Naive B cell (primary cell): ENCODE measurements around the gene HSF4. TPM values are rescaled to one million over a fixed set of nuclear protein-coding genes. Genes with fewer than 3 reads are reported as not detected.
A peak's percentile ranks its signal among the peaks of the same experiment; 100 is the strongest.

ENCODE experiments used
- ATAC-seq, 2 donors: fragments of 150-1000 bp; cut with Tn5 transposase; 2 replicates each; pipeline ENCODE4 v1.10.0; 2021; ENCODE audit warnings: low read depth in 2 of 2, mild to moderate bottlenecking in 2 of 2, moderate library complexity in 2 of 2
- DNase-seq: peaks from one replicate; pipeline ENCODE4 v3.0.0; 2022
- H3K27ac Mint-ChIP-seq, 6 donors: one replicate each; pipeline ENCODE4 v1.8.0; 2020 to 2022; ENCODE audit warnings: mild to moderate bottlenecking in 6 of 6, mixed read lengths in 6 of 6, moderate library complexity in 5 of 6, inconsistent platforms in 2 of 6
- H3K27me3 Mint-ChIP-seq, 3 donors: one replicate each; pipeline ENCODE4 v1.8.0; 2021 to 2022; ENCODE audit warnings: mixed read lengths in 3 of 3, mild to moderate bottlenecking in 1 of 3
- H3K36me3 Mint-ChIP-seq, 2 donors: one replicate each; pipeline ENCODE4 v1.8.0; 2020 to 2022; ENCODE audit warnings: mixed read lengths in 2 of 2, inconsistent platforms in 1 of 2, mild to moderate bottlenecking in 1 of 2
- H3K4me1 Mint-ChIP-seq, 3 donors: one replicate each; pipeline ENCODE4 v1.8.0; 2020 to 2022; ENCODE audit warnings: mixed read lengths in 3 of 3, inconsistent platforms in 1 of 3, mild to moderate bottlenecking in 1 of 3, moderate library complexity in 1 of 3
- H3K4me3 Mint-ChIP-seq, 8 donors: one replicate each; pipeline ENCODE4 v1.8.0; 2020 to 2022; ENCODE audit warnings: mild to moderate bottlenecking in 8 of 8, mixed read lengths in 8 of 8, moderate library complexity in 8 of 8, inconsistent platforms in 2 of 8
- H3K9me3 Mint-ChIP-seq, 7 donors: one replicate each; pipeline ENCODE4 v1.8.0; 2020 to 2022; ENCODE audit warnings: mixed read lengths in 7 of 7, mild to moderate bottlenecking in 5 of 7, inconsistent platforms in 2 of 7, moderate library complexity in 1 of 7
- polyA plus RNA-seq, 6 donors: library from polyadenylated mRNA; unstranded; fragments of 300-500 nt; fragmentation: Illumina TruSeq; gene quantifications; one replicate each; pipeline ENCODE4 v1.2.3, GENCODE V29; 2021; ENCODE audit warnings: low read depth in 6 of 6

Gene HSF4
- polyA plus RNA-seq, 6 donors from 2014 or later, result not detected

GRCh38 chr16:67185651-67186134 is 21.1 kb downstream of the HSF4 start:
- Mint-ChIP-seq H3K27ac (peak overlapping the region in 3 of 6 donors; percentile 83 to 96 (median 95)), H3K36me3 (no peaks in the 10 kb centered on the region), H3K27me3 (peaks cover 0 to 7% (median 5%) of the 10 kb centered on the region in 3 donors), H3K4me1 (peaks cover 7 to 10% (median 9%) of the 10 kb centered on the region in 3 donors), H3K4me3 (peak overlapping the region in 5 of 8 donors; percentile 89 to 98 (median 91)), H3K9me3 (no peaks in the 10 kb centered on the region)
- ATAC-seq (no peak), DNase-seq (no peak)

- DNase-seq, result no peak
- H3K4me3 Mint-ChIP-seq, result peak overlapping the region in 1 of 8 donors; percentile 40
- peaks cover 11 to 15% (median 14%) of the 10 kb centered on the region in 3 donors for H3K4me1 Mint-ChIP-seq
- ATAC-seq, result no peak
- peaks cover 0 to 7% (median 5%) of the 10 kb centered on the region in 3 donors for H3K27me3 Mint-ChIP-seq
- no peaks in the 10 kb centered on the region for H3K36me3 Mint-ChIP-seq
- no peaks in the 10 kb centered on the region for H3K9me3 Mint-ChIP-seq
- H3K27ac Mint-ChIP-seq, result no peak overlapping the region
Observed at GRCh38 chr16:67186550-67186950, 22.0 kb downstream of the HSF4 start.

DNA sequence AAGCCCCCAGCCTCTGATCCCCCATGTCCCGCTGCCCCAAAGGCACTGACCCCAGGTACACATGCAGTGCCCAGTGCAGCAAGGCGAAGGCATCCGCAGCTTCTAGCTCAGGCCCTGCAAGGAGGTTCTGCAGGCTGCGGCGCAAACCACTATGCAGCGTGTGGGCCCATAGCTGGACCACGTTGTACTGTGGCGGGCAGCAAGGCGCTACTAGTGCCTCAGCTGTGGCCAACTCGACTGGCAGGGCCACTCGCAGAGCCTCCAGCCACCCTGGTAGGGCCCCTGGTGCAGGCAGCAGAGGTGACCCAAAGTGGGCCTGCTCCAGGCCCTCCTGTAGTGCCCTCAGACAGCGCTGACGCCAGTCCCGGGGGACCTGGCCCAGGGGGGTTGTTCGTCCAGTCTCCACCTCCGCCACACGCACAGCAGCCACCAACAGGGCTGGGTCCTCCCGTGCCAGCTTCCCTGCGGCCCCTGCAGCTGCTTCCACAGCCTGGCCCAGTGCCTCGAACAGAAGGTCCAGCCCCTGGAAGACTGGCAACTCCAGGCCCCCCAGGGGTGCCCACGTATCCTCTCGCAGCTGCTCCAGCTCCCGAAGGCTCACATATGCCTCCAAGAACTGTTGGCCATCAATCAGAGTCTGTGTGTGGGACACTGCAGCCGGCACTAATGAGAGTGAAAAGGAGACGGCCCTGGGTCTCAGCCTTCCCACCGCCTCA is 22.8 kb downstream of the HSF4 start:
- Mint-ChIP-seq H3K36me3 (no peaks in the 10 kb centered on the region), H3K4me1 (peaks cover 16 to 19% (median 18%) of the 10 kb centered on the region in 3 donors), H3K27ac (no peak overlapping the region), H3K9me3 (no peaks in the 10 kb centered on the region), H3K4me3 (peak overlapping the region in 1 of 8 donors; percentile 21), H3K27me3 (peaks cover 0 to 10% (median 7%) of the 10 kb centered on the region in 3 donors)
- ATAC-seq (no peak), DNase-seq (no peak)

GRCh38 chr16:67188323-67188722 is 23.8 kb downstream of the HSF4 start:
- Mint-ChIP-seq H3K4me1 (peaks cover 16 to 29% (median 28%) of the 10 kb centered on the region in 3 donors), H3K9me3 (no peaks in the 10 kb centered on the region), H3K36me3 (no peaks in the 10 kb centered on the region)

GRCh38 chr16:67188798-67189197 is 24.3 kb downstream of the HSF4 start:
- H3K4me1 Mint-ChIP-seq, result peaks cover 19 to 34% (median 33%) of the 10 kb centered on the region in 3 donors
- no peaks in the 10 kb centered on the region for H3K36me3 Mint-ChIP-seq
- no peak for DNase-seq
- no peak overlapping the region for H3K4me3 Mint-ChIP-seq
- no peak overlapping the region for H3K27ac Mint-ChIP-seq
- peaks cover 0 to 10% (median 7%) of the 10 kb centered on the region in 3 donors for H3K27me3 Mint-ChIP-seq
- no peaks in the 10 kb centered on the region for H3K9me3 Mint-ChIP-seq
- ATAC-seq, result no peak

More at GRCh38 chr16:67188323-67188722, 23.8 kb downstream of the HSF4 start:
- H3K27ac Mint-ChIP-seq, result no peak overlapping the region
- H3K4me3 Mint-ChIP-seq, result peak overlapping the region in 1 of 8 donors; percentile 29
- ATAC-seq, result no peak
- H3K27me3 Mint-ChIP-seq, result peaks cover 0 to 10% (median 7%) of the 10 kb centered on the region in 3 donors
- no peak for DNase-seq

- DNase-seq (no peak), ATAC-seq (no peak)
- H3K27me3 Mint-ChIP-seq, result peaks cover 0 to 10% (median 7%) of the 10 kb centered on the region in 3 donors
- no peaks in the 10 kb centered on the region for H3K9me3 Mint-ChIP-seq
- no peak within 1 kb of the TSS for H3K27ac Mint-ChIP-seq
- peak within 1 kb of the TSS in 5 of 8 donors; percentile 15 to 94 (median 59) for H3K4me3 Mint-ChIP-seq
- no peaks in the 10 kb centered on the region for H3K36me3 Mint-ChIP-seq
- peaks cover 23 to 42% (median 35%) of the 10 kb centered on the region in 3 donors for H3K4me1 Mint-ChIP-seq
Observed at GRCh38 chr16:67190041-67190440, 25.5 kb downstream of the HSF4 start, which contains the start of gene EXOC3L1. TSS of gene EXOC3L1 (minus strand) at chr16:67190136. CDS start at chr16:67189676, 460 bp downstream.

GRCh38 chr16:67190448-67191399 is 26.2 kb downstream of the HSF4 start:
- H3K36me3 Mint-ChIP-seq, result peaks cover 0 to under 1% of the 10 kb centered on the region in 2 donors
- H3K27ac Mint-ChIP-seq, result peak overlapping the region in 1 of 6 donors; percentile 84
- peak overlapping the region in 4 of 8 donors; percentile 15 to 94 (median 86) for H3K4me3 Mint-ChIP-seq
- H3K27me3 Mint-ChIP-seq, result peaks cover 0 to 4% (median under 1%) of the 10 kb centered on the region in 3 donors
- no peaks in the 10 kb centered on the region for H3K9me3 Mint-ChIP-seq
- peaks cover 17 to 35% (median 32%) of the 10 kb centered on the region in 3 donors for H3K4me1 Mint-ChIP-seq
- DNase-seq (no peak), ATAC-seq (no peak)

DNA sequence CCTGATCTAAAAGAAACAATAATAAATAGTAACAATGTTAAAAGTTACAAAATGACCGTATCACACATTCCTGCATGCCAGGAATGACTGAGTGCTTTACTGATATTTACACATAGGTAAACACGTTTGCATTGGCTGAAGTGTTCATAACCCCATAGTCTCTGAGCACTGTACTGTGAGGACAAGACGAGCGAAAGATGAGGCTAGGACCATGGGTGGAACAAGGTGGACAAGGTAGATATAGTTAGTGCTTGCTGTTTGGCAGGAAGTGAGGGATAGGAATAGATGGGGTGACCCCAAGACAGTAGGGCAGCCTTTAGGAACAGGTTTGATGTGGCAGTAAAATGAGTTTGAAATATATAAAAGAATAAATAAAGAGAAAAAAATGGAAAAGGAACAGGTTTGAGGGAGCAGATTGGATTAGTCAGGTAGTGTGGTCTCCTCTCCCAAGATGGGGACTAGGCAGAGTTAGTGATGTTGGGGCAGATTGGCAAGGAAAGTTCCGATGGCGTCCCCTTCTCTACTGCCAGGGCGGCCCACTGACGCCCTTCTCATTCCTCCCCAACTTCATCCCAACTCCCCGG is 27.0 kb downstream of the HSF4 start:
- peaks cover 0 to 4% (median 0%) of the 10 kb centered on the region in 3 donors for H3K27me3 Mint-ChIP-seq
- H3K27ac Mint-ChIP-seq, result peak overlapping the region; percentile 56 to 97 (median 86)
- no peaks in the 10 kb centered on the region for H3K9me3 Mint-ChIP-seq
- peak in 1 of 2 donors; percentile 1 for ATAC-seq
- H3K36me3 Mint-ChIP-seq, result peaks cover 2 to 8% of the 10 kb centered on the region in 2 donors
- peak overlapping the region; percentile 80 to 95 (median 92) for H3K4me3 Mint-ChIP-seq
- H3K4me1 Mint-ChIP-seq, result peaks cover 23 to 39% (median 39%) of the 10 kb centered on the region in 3 donors
- DNase-seq, result no peak

DNA sequence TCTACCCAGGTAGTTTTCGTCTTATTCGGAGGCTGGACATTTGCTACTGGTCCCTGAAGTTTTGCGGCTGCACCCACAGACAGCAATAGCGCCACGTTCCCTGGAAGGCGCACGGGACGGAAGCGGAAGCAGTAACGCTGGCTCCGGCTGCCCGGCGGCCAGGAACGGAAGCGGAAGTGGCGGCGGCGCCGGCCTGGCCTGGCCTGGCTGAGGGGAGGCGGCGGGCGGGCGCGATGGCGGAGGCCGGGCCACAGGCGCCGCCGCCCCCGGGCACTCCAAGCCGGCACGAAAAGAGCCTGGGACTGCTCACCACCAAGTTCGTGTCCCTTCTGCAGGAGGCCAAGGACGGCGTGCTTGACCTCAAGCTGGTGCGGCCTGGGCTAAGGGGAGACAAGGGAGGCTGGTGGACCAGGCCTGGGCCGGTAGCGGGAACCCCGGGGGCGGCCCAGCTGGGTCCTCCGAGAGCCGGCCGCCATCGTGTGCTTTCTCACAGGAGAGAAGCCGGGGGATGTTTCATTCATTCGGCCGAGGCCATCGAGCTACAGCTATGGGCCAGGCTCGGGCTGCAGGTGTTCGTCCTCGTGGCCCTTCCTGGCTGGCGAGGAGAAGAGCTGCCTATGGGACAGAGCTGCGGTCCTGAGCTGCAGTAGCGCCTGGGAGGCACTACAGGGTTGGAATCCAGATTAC is 27.6 kb downstream of the HSF4 start, which contains the start of gene E2F4:
Gene E2F4, plus strand, starts transcription at position 161 of the 687 bp plus-strand sequence. Its CDS starts 73 bp downstream, at position 234.
- ATAC-seq (peak; percentile 100), DNase-seq (peak; percentile 88)
- no peaks in the 10 kb centered on the region for H3K9me3 Mint-ChIP-seq
- peak within 1 kb of the TSS; percentile 56 to 97 (median 88) for H3K27ac Mint-ChIP-seq
- H3K4me1 Mint-ChIP-seq, result peaks cover 28 to 45% (median 45%) of the 10 kb centered on the region in 3 donors
- peaks cover 6 to 15% of the 10 kb centered on the region in 2 donors for H3K36me3 Mint-ChIP-seq
- H3K4me3 Mint-ChIP-seq, result peak within 1 kb of the TSS; percentile 80 to 95 (median 92)
- H3K27me3 Mint-ChIP-seq, result peaks cover 0 to 4% (median 0%) of the 10 kb centered on the region in 3 donors

DNA sequence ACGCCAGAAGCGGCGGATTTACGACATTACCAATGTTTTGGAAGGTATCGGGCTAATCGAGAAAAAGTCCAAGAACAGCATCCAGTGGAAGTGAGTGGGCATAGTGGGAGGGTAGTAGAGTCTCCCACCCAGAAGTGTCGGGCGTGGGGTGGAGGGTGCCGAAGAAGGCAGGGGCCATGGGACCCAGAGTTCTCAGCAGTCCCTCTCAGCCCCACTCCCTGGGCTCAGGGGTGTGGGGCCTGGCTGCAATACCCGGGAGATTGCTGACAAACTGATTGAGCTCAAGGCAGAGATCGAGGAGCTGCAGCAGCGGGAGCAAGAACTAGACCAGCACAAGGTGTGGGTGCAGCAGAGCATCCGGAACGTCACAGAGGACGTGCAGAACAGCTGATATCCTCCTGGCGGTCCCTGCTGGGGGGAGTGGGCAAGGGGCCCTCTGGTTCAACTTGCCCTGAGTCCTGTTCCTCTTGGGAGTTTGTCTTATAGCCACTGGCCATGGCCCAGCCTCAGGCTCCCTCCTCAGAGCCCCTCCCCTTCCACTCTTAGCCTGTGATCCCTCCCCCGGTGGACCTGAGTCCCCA is 28.3 kb downstream of the HSF4 start:
- no peaks in the 10 kb centered on the region for H3K9me3 Mint-ChIP-seq
- H3K4me3 Mint-ChIP-seq, result peak overlapping the region; percentile 80 to 95 (median 92)
- DNase-seq (no peak), ATAC-seq (no peak)
- peaks cover 28 to 48% (median 47%) of the 10 kb centered on the region in 3 donors for H3K4me1 Mint-ChIP-seq
- peak overlapping the region in 4 of 6 donors; percentile 51 to 88 (median 83) for H3K27ac Mint-ChIP-seq
- peaks cover 6 to 15% of the 10 kb centered on the region in 2 donors for H3K36me3 Mint-ChIP-seq
- H3K27me3 Mint-ChIP-seq, result peaks cover 0 to 4% (median 0%) of the 10 kb centered on the region in 3 donors

- H3K4me3 Mint-ChIP-seq, result peak overlapping the region; percentile 77 to 94 (median 90)
- H3K9me3 Mint-ChIP-seq, result no peaks in the 10 kb centered on the region
- ATAC-seq (no peak), DNase-seq (no peak)
- peaks cover 6 to 15% of the 10 kb centered on the region in 2 donors for H3K36me3 Mint-ChIP-seq
- H3K27me3 Mint-ChIP-seq, result peaks cover 0 to 4% (median 0%) of the 10 kb centered on the region in 3 donors
- peak overlapping the region in 3 of 6 donors; percentile 82 to 88 (median 84) for H3K27ac Mint-ChIP-seq
- peaks cover 33 to 54% (median 52%) of the 10 kb centered on the region in 3 donors for H3K4me1 Mint-ChIP-seq
Observed at GRCh38 chr16:67193536-67193935, 29.0 kb downstream of the HSF4 start.
